SK-N-SH treated with all-trans-retinoic acid at 6 μM for 48 hours (cell line): ENCODE data around the gene AKAP8L.

Source experiments
- ARNTL ChIP-seq: fragments of 450-650 bp; formaldehyde crosslinking; IDR thresholded peaks from 2 replicates; pipeline ENCODE4 v1.5.0; 2020; ENCODE audit warnings: low read depth, mild to moderate bottlenecking, moderate library complexity, borderline replicate concordance
- CSDC2 ChIP-seq: fragments of 250-450 bp; sonication (Bioruptor Pico); IDR thresholded peaks from 2 replicates; pipeline ENCODE4 v1.5.0; 2020; ENCODE audit warnings: mild to moderate bottlenecking, moderate library complexity
- GLIS3 ChIP-seq: fragments of 250-450 bp; sonication (Bioruptor Pico); IDR thresholded peaks from 2 replicates; pipeline ENCODE4 v1.5.0; 2020; ENCODE audit warnings: mild to moderate bottlenecking, moderate library complexity
- ISL1 ChIP-seq: fragments of 250-450 bp; sonication (Bioruptor Pico); IDR thresholded peaks from 2 replicates; pipeline ENCODE4 v2.1.2; 2022; ENCODE audit warnings: mild to moderate bottlenecking, moderate library complexity
- TCF4 ChIP-seq: fragments of 250-450 bp; sonication (Bioruptor Pico); IDR thresholded peaks from 2 replicates; pipeline ENCODE4 v1.8.0; 2021; ENCODE audit warnings: mild to moderate bottlenecking, moderate library complexity, borderline replicate concordance
- TOX ChIP-seq: fragments of 250-450 bp; sonication (Bioruptor Pico); IDR thresholded peaks from 2 replicates; pipeline ENCODE4 v1.8.0; 2021; ENCODE audit warnings: mild to moderate bottlenecking, moderate library complexity, borderline replicate concordance
- ZFP30 ChIP-seq: fragments of 450-650 bp; formaldehyde crosslinking; IDR thresholded peaks from 2 replicates; pipeline ENCODE4 v1.5.0; 2022; ENCODE audit warnings: mild to moderate bottlenecking, moderate library complexity
- ZNF70 ChIP-seq: fragments of 450-650 bp; formaldehyde crosslinking; IDR thresholded peaks from 2 replicates; pipeline ENCODE4 v1.5.0; 2020; ENCODE audit warnings: mild to moderate bottlenecking, moderate library complexity
- ZNF8 ChIP-seq: fragments of 450-650 bp; formaldehyde crosslinking; IDR thresholded peaks from 2 replicates; pipeline ENCODE4 v1.5.0; 2020; ENCODE audit warnings: mild to moderate bottlenecking, moderate library complexity
- TF ChIP-seq, protein P1 (sequence below): fragments of 250-450 bp; sonication (Bioruptor Pico); IDR thresholded peaks from 2 replicates; pipeline ENCODE4 v1.8.0; 2020; ENCODE audit warnings: mild to moderate bottlenecking, moderate library complexity, borderline replicate concordance
- TF ChIP-seq, protein P2 (sequence below): fragments of 250-450 bp; sonication (Bioruptor Pico); IDR thresholded peaks from 2 replicates; pipeline ENCODE4 v1.8.0; 2021; ENCODE audit warnings: low read depth, mild to moderate bottlenecking, moderate library complexity, borderline replicate concordance

DNA sequence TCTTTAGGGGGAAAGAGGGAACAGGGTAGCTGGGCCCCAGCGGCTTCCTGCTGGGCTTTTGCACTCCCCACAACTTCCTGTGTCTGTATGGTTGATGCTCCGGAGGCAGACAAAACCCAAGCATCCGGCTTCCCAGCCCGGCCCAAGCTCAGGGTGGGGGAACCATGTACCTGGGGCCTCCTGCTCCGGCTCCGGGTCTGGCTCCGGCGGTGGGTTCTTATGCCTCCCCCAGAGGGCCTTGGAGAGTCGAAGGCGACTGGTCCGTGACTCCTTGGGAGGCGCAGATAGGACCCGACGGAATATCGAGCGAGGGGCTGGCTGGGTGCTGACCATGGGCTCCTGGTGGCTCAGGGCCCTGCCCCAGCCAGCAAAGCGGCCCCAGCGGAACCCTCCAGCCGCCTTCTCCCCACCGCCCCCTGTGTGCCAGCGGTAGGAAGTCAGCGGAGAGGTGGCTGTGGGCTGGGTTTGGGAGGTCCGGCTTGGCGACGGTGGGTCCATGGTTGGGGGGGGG, 45.1 kb upstream of the AKAP8L start:
- TF ChIP-seq TCF4 (CRISPR knock-in tag) (no peak), ZFP30 (no peak), ZNF70 (CRISPR knock-in tag) (no peak), GLIS3 (CRISPR knock-in tag) (no peak), ISL1 (no peak), CSDC2 (no peak), ARNTL (CRISPR knock-in tag) (no peak), ZNF8 (CRISPR knock-in tag) (no peak), TOX (no peak)
- TF ChIP-seq, protein P1, sequence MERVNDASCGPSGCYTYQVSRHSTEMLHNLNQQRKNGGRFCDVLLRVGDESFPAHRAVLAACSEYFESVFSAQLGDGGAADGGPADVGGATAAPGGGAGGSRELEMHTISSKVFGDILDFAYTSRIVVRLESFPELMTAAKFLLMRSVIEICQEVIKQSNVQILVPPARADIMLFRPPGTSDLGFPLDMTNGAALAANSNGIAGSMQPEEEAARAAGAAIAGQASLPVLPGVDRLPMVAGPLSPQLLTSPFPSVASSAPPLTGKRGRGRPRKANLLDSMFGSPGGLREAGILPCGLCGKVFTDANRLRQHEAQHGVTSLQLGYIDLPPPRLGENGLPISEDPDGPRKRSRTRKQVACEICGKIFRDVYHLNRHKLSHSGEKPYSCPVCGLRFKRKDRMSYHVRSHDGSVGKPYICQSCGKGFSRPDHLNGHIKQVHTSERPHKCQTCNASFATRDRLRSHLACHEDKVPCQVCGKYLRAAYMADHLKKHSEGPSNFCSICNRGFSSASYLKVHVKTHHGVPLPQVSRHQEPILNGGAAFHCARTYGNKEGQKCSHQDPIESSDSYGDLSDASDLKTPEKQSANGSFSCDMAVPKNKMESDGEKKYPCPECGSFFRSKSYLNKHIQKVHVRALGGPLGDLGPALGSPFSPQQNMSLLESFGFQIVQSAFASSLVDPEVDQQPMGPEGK (CRISPR knock-in tag): no peak
- TF ChIP-seq, protein P2, sequence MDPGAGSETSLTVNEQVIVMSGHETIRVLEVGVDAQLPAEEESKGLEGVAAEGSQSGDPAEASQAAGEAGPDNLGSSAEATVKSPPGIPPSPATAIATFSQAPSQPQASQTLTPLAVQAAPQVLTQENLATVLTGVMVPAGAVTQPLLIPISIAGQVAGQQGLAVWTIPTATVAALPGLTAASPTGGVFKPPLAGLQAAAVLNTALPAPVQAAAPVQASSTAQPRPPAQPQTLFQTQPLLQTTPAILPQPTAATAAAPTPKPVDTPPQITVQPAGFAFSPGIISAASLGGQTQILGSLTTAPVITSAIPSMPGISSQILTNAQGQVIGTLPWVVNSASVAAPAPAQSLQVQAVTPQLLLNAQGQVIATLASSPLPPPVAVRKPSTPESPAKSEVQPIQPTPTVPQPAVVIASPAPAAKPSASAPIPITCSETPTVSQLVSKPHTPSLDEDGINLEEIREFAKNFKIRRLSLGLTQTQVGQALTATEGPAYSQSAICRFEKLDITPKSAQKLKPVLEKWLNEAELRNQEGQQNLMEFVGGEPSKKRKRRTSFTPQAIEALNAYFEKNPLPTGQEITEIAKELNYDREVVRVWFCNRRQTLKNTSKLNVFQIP (CRISPR knock-in tag): no peak
